OCI-LY3 (cell line): Measurements from ENCODE around the gene SHC2.

Experiments used
- EZH2phosphoT487 ChIP-seq: fragments of 200-600 bp; shearing (Covaris generic); IDR thresholded peaks from 2 replicates; pipeline ENCODE4 v1.6.1; 2018; ENCODE audit warnings: antibody characterized with exemption, mixed run types, low read depth
- TF ChIP-seq, protein P1 (sequence below): fragments of 200-600, 300-600 bp; sonication (generic); IDR thresholded peaks from 2 replicates; pipeline ENCODE4 v1.5.1; 2014; ENCODE audit warnings: antibody characterized with exemption, low read length, low read depth

- TF ChIP-seq, protein P1, sequence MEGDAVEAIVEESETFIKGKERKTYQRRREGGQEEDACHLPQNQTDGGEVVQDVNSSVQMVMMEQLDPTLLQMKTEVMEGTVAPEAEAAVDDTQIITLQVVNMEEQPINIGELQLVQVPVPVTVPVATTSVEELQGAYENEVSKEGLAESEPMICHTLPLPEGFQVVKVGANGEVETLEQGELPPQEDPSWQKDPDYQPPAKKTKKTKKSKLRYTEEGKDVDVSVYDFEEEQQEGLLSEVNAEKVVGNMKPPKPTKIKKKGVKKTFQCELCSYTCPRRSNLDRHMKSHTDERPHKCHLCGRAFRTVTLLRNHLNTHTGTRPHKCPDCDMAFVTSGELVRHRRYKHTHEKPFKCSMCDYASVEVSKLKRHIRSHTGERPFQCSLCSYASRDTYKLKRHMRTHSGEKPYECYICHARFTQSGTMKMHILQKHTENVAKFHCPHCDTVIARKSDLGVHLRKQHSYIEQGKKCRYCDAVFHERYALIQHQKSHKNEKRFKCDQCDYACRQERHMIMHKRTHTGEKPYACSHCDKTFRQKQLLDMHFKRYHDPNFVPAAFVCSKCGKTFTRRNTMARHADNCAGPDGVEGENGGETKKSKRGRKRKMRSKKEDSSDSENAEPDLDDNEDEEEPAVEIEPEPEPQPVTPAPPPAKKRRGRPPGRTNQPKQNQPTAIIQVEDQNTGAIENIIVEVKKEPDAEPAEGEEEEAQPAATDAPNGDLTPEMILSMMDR: no peak
- TF ChIP-seq EZH2phosphoT487: no peak
Measured at GRCh38 chr19:447816-448560, 12.8 kb downstream of the SHC2 start.
